ENCODE measurements around the gene MVP. TPM values are rescaled to one million over a fixed set of nuclear protein-coding genes. Genes with fewer than 3 reads are reported as not detected.
A peak's percentile ranks its signal among the peaks of the same experiment; 100 is the strongest.
"Not testable (repeated sequence)": the region's sequence is repeated elsewhere in the genome, so short reads cannot be mapped to it uniquely, and the experiment has no call there.

The MVP gene
- total RNA-seq: 100 to 1,000 TPM in 2 of 4 donors, 10 to 100 TPM in 2; 54.0 to 133 (median 97.6) TPM

DNA sequence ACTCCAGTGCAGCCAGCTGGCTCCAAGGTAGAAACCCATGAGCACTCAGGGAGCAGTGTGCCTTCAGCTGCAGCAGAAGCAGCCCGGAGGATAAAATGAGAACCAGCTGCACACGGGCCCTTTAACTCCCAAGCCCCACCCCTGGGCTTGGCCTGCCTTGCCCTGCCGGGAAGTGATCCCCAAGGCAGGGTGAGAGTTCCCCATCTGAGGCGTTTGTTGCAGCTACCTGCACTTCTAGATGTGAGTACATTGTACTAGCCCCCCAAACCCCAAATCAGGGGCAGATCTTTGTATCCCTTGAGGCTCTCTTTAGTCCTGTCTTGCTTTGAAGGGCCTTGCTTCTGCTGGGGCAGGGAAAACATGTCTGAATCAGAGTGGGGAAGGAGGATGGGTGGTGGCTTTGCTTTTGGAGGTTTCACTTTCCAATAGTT lies at the start of gene MVP:
TSS of gene MVP (plus strand) at position 192 of the 431 bp plus-strand sequence. CDS start 10,088 bp downstream, outside the sequence.
- WGBS, 2 donors: 0% methylated on average over 4 of the region's 4 CpGs; no CpG with 5 or more reads in 1 of the 2 donors
- intact Hi-C loops (cut with DNase I): no loop called here

DNA sequence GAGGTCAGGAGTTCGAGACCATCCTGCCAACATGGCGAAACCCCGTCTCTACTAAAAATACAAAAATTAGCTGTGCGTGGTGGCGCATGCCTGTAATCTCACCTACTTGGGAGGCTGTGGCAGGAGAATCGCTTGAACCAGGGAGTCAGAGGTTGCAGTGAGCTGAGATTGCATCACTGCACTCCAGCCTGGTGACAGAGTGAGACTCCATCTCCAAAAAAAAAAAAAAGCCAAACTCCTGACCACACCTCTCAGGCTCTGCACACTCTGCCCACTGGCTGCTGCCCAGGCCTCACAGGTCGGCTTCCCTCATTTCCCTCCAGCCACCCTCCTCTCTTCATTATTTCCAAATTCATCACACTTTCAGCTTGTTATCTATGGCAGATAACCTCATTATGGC lies 47.9 kb upstream of the MVP start:
- not testable (repeated sequence) for DNase-seq, H3K4me3 ChIP-seq, H3K36me3 ChIP-seq

More for the DNA sequence above, at the start of gene MVP:
- peak within 1 kb of the TSS; percentile 47 to 86 (median 66) for H3K4me3 ChIP-seq
- H3K27me3 ChIP-seq: no peaks in the 10 kb centered on the region
- peaks cover 0 to 22% (median 3%) of the 10 kb centered on the region in 3 donors for H3K36me3 ChIP-seq
- TF ChIP-seq, protein P1, sequence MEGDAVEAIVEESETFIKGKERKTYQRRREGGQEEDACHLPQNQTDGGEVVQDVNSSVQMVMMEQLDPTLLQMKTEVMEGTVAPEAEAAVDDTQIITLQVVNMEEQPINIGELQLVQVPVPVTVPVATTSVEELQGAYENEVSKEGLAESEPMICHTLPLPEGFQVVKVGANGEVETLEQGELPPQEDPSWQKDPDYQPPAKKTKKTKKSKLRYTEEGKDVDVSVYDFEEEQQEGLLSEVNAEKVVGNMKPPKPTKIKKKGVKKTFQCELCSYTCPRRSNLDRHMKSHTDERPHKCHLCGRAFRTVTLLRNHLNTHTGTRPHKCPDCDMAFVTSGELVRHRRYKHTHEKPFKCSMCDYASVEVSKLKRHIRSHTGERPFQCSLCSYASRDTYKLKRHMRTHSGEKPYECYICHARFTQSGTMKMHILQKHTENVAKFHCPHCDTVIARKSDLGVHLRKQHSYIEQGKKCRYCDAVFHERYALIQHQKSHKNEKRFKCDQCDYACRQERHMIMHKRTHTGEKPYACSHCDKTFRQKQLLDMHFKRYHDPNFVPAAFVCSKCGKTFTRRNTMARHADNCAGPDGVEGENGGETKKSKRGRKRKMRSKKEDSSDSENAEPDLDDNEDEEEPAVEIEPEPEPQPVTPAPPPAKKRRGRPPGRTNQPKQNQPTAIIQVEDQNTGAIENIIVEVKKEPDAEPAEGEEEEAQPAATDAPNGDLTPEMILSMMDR (IDR thresholded peaks at IDR 0.05): no peak
- peak in 1 of 4 donors; percentile 67 for TF ChIP-seq POLR2A (IDR thresholded peaks at IDR 0.05)
- H3K4me1 ChIP-seq: peaks cover 64 to 90% (median 68%) of the 10 kb centered on the region in 3 donors
- no peak for DNase-seq
- H3K9me3 ChIP-seq: no peaks in the 10 kb centered on the region
- H3K27ac ChIP-seq: peak within 1 kb of the TSS; percentile 82 to 95 (median 92)

GRCh38 chr16:29774730-29775129 lies 45.5 kb upstream of the MVP start:
- H3K9me3 ChIP-seq: no peaks in the 10 kb centered on the region
- no peaks in the 10 kb centered on the region for H3K36me3 ChIP-seq
- no peak for TF ChIP-seq POLR2A (IDR thresholded peaks at IDR 0.05)
- TF ChIP-seq, protein P1 (IDR thresholded peaks at IDR 0.05): no peak
- no peaks in the 10 kb centered on the region for H3K4me1 ChIP-seq
- 65 to 78% methylated on average over 4 to 5 of the region's 5 CpGs for WGBS, 2 donors
- intact Hi-C loops (cut with DNase I): no loop called here
- H3K27ac ChIP-seq: no peak overlapping the region
- no peak overlapping the region for H3K4me3 ChIP-seq
- no peak for DNase-seq
- H3K27me3 ChIP-seq: peaks cover 0 to 12% (median 0%) of the 10 kb centered on the region in 4 donors

More for the DNA sequence above, 47.9 kb upstream of the MVP start:
- H3K9me3 ChIP-seq; intact Hi-C loops (cut with DNase I); H3K27me3 ChIP-seq; H3K4me1 ChIP-seq; H3K27ac ChIP-seq: not testable (repeated sequence)
- WGBS, 2 donors: 63 to 81% methylated on average over 5 to 7 of the region's 7 CpGs

DNA sequence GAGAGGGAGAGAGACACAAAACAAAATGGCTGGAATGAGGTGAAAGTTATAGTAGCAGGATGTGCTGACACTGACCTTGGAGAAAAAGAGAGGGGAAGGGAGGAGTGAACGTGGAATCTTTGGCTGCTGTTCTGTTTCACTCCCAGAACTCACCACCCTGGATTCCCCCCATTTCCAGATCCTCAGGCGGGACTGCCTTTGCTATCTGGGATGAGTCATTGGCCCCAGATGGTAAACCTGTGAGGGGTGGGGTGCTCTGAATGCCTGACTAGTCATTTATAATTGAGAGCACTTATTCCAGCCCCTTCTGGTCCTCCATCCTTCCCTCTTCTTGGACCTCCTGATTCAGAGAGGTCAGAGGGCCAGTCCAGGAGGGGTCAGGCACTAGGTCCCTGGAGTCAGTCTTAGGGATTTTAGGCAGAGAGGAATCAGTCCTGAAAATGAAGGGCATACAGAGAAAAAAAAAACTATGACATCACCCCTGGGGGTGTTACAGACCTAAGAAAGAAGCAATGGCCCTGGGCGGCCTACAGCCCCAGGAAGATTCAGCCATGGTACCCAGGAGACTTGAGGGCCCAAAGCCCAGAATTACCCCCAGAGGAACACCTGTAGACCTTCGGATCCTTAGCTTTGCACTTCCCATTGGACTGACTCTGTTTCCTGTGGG lies 44.4 kb upstream of the MVP start:
- Histone ChIP-seq H3K27me3 (peaks cover 0 to 20% (median 0%) of the 10 kb centered on the region in 4 donors), H3K27ac (no peak overlapping the region), H3K9me3 (no peaks in the 10 kb centered on the region), H3K4me1 (no peaks in the 10 kb centered on the region), H3K4me3 (no peak overlapping the region), H3K36me3 (no peaks in the 10 kb centered on the region)
- DNase-seq: no peak
- WGBS, 2 donors: 60 to 66% methylated on average over 4 of the region's 4 CpGs
- TF ChIP-seq, protein P1 (IDR thresholded peaks at IDR 0.05): no peak
- TF ChIP-seq POLR2A (IDR thresholded peaks at IDR 0.05): no peak
- intact Hi-C loops (cut with DNase I): no loop called here

GRCh38 chr16:29777576-29778350 lies 42.5 kb upstream of the MVP start, which contains the start of gene ZG16:
ZG16 (plus strand) TSS chr16:29778256; CDS start chr16:29779267, 1,011 bp downstream.
- no peaks in the 10 kb centered on the region for H3K36me3 ChIP-seq
- TF ChIP-seq, protein P1 (IDR thresholded peaks at IDR 0.05): no peak
- H3K9me3 ChIP-seq: no peaks in the 10 kb centered on the region
- H3K27me3 ChIP-seq: peaks cover 0 to 20% (median 0%) of the 10 kb centered on the region in 4 donors
- WGBS, 2 donors: 78 to 85% methylated on average over 9 of the region's 10 CpGs
- H3K27ac ChIP-seq: no peak within 1 kb of the TSS
- no peak within 1 kb of the TSS for H3K4me3 ChIP-seq
- intact Hi-C loops (cut with DNase I): no loop called here
- no peaks in the 10 kb centered on the region for H3K4me1 ChIP-seq
- DNase-seq: no peak
